Thyroid gland (tissue), 4 donors: ENCODE data around the gene TRIM52. TPM values are rescaled to one million over a fixed set of nuclear protein-coding genes. Genes with fewer than 3 reads are reported as not detected.

Experiments
- DNase-seq, 2 donors: peaks; one replicate each; pipeline ENCODE4 v3.0.0-alpha.2; 2019
- H3K27ac ChIP-seq, 3 donors: fragments of 200-600 bp; sonication (generic); 1 replicate in 2 of 3; 2 replicates in 1 of 3; pipeline ENCODE4 v1.5.1; 2016 to 2019; ENCODE audit warnings: mild to moderate bottlenecking in 1 of 3, moderate library complexity in 1 of 3
- H3K27me3 ChIP-seq: fragments of 200-600 bp; sonication (generic); one replicate; pipeline ENCODE4 v1.5.1; 2019
- H3K36me3 ChIP-seq, 2 donors: fragments of 200-600 bp; sonication (generic); one replicate each; pipeline ENCODE4 v1.5.1; 2016 to 2019
- H3K4me1 ChIP-seq, 2 donors: fragments of 200-600 bp; sonication (generic); one replicate each; pipeline ENCODE4 v1.5.1; 2017 to 2019
- H3K4me3 ChIP-seq, 3 donors: fragments of 200-600 bp; sonication (generic); replicated peaks in 1 of 3; 1 replicate in 2 of 3; 2 replicates in 1 of 3; pipeline ENCODE4 v1.5.1; 2016; ENCODE audit warnings: mild to moderate bottlenecking in 1 of 3
- H3K9me3 ChIP-seq: fragments of 200-600 bp; sonication (generic); one replicate; pipeline ENCODE4 v1.5.1; 2017
- POLR2A ChIP-seq, 2 donors: fragments of 450-650 bp; IDR thresholded peaks; one replicate each; pipeline ENCODE4 v1.6.1; 2017; ENCODE audit warnings: antibody characterized with exemption in 2 of 2, mild to moderate bottlenecking in 2 of 2, moderate library complexity in 1 of 2
- WGBS, 2 donors: methylation state at CpG; one replicate each; pipeline ENCODE4 v1.1.5; 2017; 5-methylcytosine and 5-hydroxymethylcytosine counted together
- intact Hi-C: fragments of 100-400 bp; cut with DNase I; formaldehyde crosslinking; loops from one replicate; pipeline ENCODE4 v1.15.1; 2023
- total RNA-seq, 4 donors: library from RNA; depleted of rRNA; stranded (reverse); fragments of >200 nt; gene quantifications; one replicate each; pipeline ENCODE4 v1.2.3, GENCODE V29; 2016
- TF ChIP-seq, protein P1 (sequence below), 6 experiments: fragments of 200-600 bp in 3 of 6; fragments of 450-650 bp in 3 of 6; sonication (generic) in 3 of 6; IDR thresholded peaks; one replicate each; pipeline ENCODE4 v1.5.1; 2016 to 2019; ENCODE audit warnings: antibody characterized with exemption in 6 of 6, mild to moderate bottlenecking in 2 of 6, inconsistent platforms in 1 of 6, moderate library complexity in 1 of 6

TRIM52 gene
- total RNA-seq, 4 donors from 2014 or later = 14.8 to 30.8 (median 23.8) TPM

DNA sequence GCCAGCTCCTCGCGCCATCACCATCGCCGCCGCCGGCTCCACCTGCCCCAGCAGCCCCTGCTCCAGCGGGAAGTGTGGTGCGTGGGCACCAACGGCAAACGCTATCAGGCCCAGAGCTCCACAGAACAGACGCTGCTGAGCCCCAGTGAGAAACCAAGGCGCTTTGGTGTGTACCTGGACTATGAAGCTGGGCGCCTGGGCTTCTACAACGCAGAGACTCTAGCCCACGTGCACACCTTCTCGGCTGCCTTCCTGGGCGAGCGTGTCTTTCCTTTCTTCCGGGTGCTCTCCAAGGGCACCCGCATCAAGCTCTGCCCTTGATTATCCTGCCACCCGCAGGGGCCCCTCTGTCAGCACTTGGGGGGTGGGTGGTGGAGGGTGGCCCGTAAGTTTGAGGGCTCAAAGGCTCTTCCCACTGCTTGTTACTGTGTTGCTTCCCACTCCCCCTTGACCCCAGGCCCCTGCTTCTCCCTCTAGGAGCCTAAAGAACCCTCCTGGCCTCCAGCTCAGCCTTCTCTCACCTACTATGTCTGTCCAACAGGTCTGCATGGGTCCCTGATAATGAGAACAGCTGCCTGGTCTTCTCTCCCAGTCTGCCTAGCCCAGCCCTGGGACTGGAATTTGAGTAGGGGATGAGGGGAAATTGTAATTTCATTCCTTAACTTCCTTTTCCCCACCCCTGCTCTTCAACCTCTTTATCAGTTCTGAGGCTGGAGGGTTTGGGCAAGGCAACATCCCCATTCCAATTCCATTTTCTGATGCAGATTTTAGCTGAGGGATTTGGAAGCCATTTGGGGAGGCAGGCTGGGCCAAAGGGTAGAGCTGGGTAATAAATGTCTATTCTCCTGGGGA, 26.3 kb downstream of the TRIM52 start:
- 89 to 94% methylated on average over 12 to 18 of the region's 22 CpGs for WGBS, 2 donors
- Histone ChIP-seq H3K4me3 (no peak overlapping the region), H3K9me3 (no peaks in the 10 kb centered on the region), H3K27me3 (no peaks in the 10 kb centered on the region), H3K4me1 (no peaks in the 10 kb centered on the region), H3K27ac (no peak overlapping the region), H3K36me3 (peaks cover 63 to 81% of the 10 kb centered on the region in 2 donors)
- intact Hi-C loops = no loop called here
- TF ChIP-seq, protein P1, sequence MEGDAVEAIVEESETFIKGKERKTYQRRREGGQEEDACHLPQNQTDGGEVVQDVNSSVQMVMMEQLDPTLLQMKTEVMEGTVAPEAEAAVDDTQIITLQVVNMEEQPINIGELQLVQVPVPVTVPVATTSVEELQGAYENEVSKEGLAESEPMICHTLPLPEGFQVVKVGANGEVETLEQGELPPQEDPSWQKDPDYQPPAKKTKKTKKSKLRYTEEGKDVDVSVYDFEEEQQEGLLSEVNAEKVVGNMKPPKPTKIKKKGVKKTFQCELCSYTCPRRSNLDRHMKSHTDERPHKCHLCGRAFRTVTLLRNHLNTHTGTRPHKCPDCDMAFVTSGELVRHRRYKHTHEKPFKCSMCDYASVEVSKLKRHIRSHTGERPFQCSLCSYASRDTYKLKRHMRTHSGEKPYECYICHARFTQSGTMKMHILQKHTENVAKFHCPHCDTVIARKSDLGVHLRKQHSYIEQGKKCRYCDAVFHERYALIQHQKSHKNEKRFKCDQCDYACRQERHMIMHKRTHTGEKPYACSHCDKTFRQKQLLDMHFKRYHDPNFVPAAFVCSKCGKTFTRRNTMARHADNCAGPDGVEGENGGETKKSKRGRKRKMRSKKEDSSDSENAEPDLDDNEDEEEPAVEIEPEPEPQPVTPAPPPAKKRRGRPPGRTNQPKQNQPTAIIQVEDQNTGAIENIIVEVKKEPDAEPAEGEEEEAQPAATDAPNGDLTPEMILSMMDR (IDR thresholded peaks at IDR 0.05) = no peak
- TF ChIP-seq POLR2A (IDR thresholded peaks at IDR 0.05) = no peak
- no peak for DNase-seq

DNA sequence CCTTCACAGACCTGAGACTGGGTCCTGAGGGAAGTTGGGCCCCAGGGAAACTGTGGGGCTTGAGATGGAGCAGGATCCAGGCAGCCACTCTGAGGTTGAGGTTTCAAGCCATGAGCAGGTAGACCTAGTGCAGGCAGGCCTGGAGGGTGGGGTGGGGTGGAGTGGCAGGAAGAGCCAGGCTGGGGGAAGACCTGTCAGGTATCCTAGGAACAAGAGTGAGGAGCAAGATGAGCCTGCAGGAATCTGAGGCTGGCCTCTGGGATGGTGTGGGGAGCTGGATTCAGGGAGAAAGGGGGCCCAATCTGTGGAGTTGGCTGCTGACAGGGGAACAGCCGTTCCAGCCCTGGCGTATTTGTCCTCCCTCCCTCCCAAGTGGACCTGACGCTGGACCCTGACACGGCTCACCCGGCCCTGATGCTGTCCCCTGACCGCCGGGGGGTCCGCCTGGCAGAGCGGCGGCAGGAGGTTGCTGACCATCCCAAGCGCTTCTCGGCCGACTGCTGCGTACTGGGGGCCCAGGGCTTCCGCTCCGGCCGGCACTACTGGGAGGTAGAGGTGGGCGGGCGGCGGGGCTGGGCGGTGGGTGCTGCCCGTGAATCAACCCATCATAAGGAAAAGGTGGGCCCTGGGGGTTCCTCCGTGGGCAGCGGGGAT, 27.0 kb downstream of the TRIM52 start:
- Histone ChIP-seq H3K36me3 (peaks cover 56 to 73% of the 10 kb centered on the region in 2 donors), H3K9me3 (no peaks in the 10 kb centered on the region), H3K4me1 (no peaks in the 10 kb centered on the region), H3K4me3 (no peak overlapping the region), H3K27ac (no peak overlapping the region), H3K27me3 (no peaks in the 10 kb centered on the region)
- no peak for DNase-seq
- 80 to 95% methylated on average over 1 to 20 of the region's 24 CpGs for WGBS, 2 donors
- intact Hi-C loops = no loop called here
- TF ChIP-seq, protein P1 (IDR thresholded peaks at IDR 0.05) = no peak
- no peak for TF ChIP-seq POLR2A (IDR thresholded peaks at IDR 0.05)

DNA sequence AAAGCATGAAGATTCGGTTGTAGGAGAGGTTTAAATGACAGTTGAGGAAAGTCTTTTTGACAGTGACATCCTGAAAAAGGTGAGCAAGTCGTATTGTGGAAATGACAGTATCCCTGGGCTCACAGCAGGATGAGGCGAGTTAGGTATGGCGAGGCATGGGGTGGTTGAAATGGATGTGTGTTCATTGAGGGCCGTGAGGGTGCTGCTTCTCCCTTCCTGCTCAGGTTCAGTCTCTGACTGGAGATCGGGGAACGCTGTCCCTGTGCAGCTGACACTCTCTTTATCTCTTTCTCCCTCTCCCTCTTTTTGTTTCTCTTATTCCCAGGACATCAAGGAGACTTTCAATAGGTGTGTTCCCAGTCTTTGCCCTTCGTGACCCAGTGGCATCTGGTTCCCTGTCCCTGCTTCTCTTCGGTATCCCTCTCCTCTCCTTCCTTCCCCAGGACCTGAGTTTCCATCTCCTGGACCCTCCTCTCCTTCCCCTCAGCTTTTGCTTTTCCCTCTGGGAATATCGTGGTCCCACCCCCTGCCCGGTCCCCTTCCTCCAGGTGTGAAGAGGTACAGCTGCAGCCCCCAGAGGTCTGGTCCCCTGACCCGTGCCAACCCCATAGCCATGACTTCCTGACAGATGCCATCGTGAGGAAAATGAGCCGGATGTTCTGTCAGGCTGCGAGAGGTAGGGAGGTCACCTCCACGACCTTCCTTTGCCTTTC, 27.7 kb downstream of the TRIM52 start:
- TF ChIP-seq POLR2A (IDR thresholded peaks at IDR 0.05) = no peak
- TF ChIP-seq, protein P1 (IDR thresholded peaks at IDR 0.05) = no peak
- no peak overlapping the region for H3K4me3 ChIP-seq
- H3K27ac ChIP-seq = no peak overlapping the region
- no peaks in the 10 kb centered on the region for H3K4me1 ChIP-seq
- peaks cover 49 to 66% of the 10 kb centered on the region in 2 donors for H3K36me3 ChIP-seq
- no peak for DNase-seq
- WGBS, 2 donors = 82 to 85% methylated on average over 15 to 16 of the region's 16 CpGs
- H3K27me3 ChIP-seq = no peaks in the 10 kb centered on the region
- H3K9me3 ChIP-seq = no peaks in the 10 kb centered on the region
- intact Hi-C loops = no loop called here

DNA sequence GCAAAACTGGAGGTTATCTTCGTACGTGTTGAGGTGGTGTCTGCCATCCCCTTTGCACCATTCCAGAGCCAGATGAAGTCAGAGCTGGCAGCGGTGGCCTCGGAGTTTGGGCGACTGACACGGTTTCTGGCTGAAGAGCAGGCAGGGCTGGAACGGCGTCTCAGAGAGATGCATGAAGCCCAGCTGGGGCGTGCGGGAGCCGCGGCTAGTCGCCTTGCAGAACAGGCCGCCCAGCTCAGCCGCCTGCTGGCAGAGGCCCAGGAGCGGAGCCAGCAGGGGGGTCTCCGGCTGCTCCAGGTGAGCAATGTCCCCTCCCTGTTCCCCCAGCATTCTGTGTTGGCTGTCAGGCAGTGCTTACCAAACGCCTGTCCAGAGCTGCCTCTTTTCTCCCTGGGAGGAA, 28.4 kb downstream of the TRIM52 start:
- intact Hi-C loops = no loop called here
- Histone ChIP-seq H3K4me1 (no peaks in the 10 kb centered on the region), H3K4me3 (no peak overlapping the region), H3K36me3 (peaks cover 42 to 60% of the 10 kb centered on the region in 2 donors), H3K27me3 (no peaks in the 10 kb centered on the region), H3K27ac (no peak overlapping the region), H3K9me3 (no peaks in the 10 kb centered on the region)
- no peak for TF ChIP-seq POLR2A (IDR thresholded peaks at IDR 0.05)
- TF ChIP-seq, protein P1 (IDR thresholded peaks at IDR 0.05) = no peak
- DNase-seq = no peak
- 91 to 92% methylated on average over 18 of the region's 18 CpGs for WGBS, 2 donors
